GM06990 (cell line): Measurements from ENCODE around the gene LGI1.

Experiments
- DNase-seq: peaks from one replicate; pipeline ENCODE4 v3.0.0-alpha.2; 2011; ENCODE audit not compliant: insufficient read length; ENCODE audit errors: extremely low read depth
- H3K27me3 ChIP-seq: replicated peaks from 2 replicates; pipeline ENCODE4 v1.6.0; 2011; ENCODE audit warnings: low read length; ENCODE audit not compliant: control insufficient read depth, insufficient read depth
- H3K36me3 ChIP-seq: 2 replicates; pipeline ENCODE4 v1.5.1; 2011; ENCODE audit warnings: low read length; ENCODE audit not compliant: control insufficient read depth, insufficient read depth
- H3K4me3 ChIP-seq: replicated peaks from 2 replicates; pipeline ENCODE4 v1.5.1; 2011; ENCODE audit warnings: low read depth, mild to moderate bottlenecking, control low read depth, low read length
- TF ChIP-seq, protein P1 (sequence below): IDR thresholded peaks from 2 replicates; pipeline ENCODE4 v1.5.1; 2011; ENCODE audit warnings: low read length, control low read depth, mild to moderate bottlenecking, inconsistent platforms; ENCODE audit not compliant: insufficient read depth, poor library complexity, severe bottlenecking

Gene LGI1

DNA sequence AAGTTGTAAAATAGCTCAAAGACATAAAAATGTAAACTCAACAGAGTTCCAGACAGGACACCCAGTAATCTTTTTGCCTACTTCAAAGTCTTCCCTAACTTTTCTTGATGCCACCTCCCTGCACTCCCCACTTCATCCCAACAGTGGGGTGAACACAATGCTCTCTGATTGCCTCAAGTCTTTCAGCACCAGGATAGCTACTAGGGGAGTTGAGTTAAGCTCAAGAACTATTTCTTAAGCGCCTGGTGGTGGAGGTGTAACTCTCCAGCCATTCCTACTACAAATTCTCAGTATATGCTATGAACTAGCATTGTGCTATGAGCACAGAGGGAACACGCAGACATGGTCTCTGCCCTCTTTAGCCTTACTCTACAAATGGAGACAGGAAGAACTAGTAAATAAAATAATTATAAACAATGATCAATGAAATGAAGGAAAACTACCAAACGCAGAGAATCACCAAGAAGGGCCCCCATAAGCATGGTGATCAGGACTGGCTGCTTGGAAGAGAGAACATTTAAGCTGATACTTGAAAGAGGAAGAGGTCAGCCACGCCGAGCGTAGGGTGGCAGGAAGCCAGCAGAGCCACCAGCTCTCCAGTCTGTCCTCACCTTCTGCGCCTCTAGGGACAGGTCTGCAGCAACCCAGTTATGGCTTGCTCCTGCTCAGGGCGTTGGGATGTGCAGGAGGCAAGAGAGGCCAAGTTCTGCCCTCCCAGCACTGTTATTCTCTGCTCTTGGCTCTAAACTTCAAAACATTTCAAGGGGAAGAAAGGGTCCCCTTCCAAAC, 38.6 kb upstream of the LGI1 start:
- Histone ChIP-seq H3K27me3 (no peaks in the 10 kb centered on the region), H3K4me3 (no peak overlapping the region), H3K36me3 (no peaks in the 10 kb centered on the region)
- peak; percentile 31 for DNase-seq
- TF ChIP-seq, protein P1, sequence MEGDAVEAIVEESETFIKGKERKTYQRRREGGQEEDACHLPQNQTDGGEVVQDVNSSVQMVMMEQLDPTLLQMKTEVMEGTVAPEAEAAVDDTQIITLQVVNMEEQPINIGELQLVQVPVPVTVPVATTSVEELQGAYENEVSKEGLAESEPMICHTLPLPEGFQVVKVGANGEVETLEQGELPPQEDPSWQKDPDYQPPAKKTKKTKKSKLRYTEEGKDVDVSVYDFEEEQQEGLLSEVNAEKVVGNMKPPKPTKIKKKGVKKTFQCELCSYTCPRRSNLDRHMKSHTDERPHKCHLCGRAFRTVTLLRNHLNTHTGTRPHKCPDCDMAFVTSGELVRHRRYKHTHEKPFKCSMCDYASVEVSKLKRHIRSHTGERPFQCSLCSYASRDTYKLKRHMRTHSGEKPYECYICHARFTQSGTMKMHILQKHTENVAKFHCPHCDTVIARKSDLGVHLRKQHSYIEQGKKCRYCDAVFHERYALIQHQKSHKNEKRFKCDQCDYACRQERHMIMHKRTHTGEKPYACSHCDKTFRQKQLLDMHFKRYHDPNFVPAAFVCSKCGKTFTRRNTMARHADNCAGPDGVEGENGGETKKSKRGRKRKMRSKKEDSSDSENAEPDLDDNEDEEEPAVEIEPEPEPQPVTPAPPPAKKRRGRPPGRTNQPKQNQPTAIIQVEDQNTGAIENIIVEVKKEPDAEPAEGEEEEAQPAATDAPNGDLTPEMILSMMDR, result no peak

- no peaks in the 10 kb centered on the region for H3K27me3 ChIP-seq
- TF ChIP-seq, protein P1, result no peak
- DNase-seq, result no peak
- H3K36me3 ChIP-seq, result no peaks in the 10 kb centered on the region
- no peak overlapping the region for H3K4me3 ChIP-seq
Observed at GRCh38 chr10:93719901-93720300, 37.8 kb upstream of the LGI1 start.

GRCh38 chr10:93722550-93722949, 35.2 kb upstream of the LGI1 start:
- H3K27me3 ChIP-seq, result no peaks in the 10 kb centered on the region; the same call in 1 of the 2 replicates
- H3K4me3 ChIP-seq, result no peak overlapping the region
- H3K36me3 ChIP-seq, result no peaks in the 10 kb centered on the region
- DNase-seq, result no peak
- TF ChIP-seq, protein P1, result no peak

- Histone ChIP-seq H3K4me3 (no peak overlapping the region), H3K27me3 (no peaks in the 10 kb centered on the region; the same call in 1 of the 2 replicates), H3K36me3 (no peaks in the 10 kb centered on the region)
- no peak for DNase-seq
- TF ChIP-seq, protein P1, result no peak
Observed at GRCh38 chr10:93723153-93723552, 34.6 kb upstream of the LGI1 start.

DNA sequence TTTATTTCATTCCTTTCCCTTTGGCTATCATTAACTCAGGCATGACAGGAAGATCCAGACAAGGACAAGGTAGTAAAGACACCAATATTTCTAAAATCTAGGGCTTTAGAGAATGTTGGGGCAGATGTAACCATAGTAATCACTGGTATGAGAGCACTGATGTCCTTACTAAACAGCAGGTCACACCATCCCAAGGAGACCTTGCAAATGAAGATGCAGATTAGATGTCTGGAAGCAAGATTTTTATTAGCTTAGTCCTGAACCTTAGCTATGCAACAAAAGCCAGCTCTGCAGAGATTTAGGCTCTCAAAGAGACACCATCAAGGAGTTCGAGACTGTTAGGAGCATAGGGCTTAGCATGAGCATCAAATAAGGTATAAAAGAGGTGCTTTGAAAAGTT, 31.7 kb upstream of the LGI1 start:
- H3K36me3 ChIP-seq, result no peaks in the 10 kb centered on the region
- no peak for DNase-seq
- no peaks in the 10 kb centered on the region; the same call in none of the 2 replicates for H3K27me3 ChIP-seq
- TF ChIP-seq, protein P1, result no peak
- H3K4me3 ChIP-seq, result no peak overlapping the region
